ENCODE measurements around the gene TNRC6C. TPM values are rescaled to one million over a fixed set of nuclear protein-coding genes. Genes with fewer than 3 reads are reported as not detected.

TNRC6C gene
- total and polyA plus RNA-seq, 9 of the 15 experiments (the other 6 are each of a cell fraction or from before 2014, with no cell fraction given) = 0.20 to 4.9 (median 2.3) TPM

DNA sequence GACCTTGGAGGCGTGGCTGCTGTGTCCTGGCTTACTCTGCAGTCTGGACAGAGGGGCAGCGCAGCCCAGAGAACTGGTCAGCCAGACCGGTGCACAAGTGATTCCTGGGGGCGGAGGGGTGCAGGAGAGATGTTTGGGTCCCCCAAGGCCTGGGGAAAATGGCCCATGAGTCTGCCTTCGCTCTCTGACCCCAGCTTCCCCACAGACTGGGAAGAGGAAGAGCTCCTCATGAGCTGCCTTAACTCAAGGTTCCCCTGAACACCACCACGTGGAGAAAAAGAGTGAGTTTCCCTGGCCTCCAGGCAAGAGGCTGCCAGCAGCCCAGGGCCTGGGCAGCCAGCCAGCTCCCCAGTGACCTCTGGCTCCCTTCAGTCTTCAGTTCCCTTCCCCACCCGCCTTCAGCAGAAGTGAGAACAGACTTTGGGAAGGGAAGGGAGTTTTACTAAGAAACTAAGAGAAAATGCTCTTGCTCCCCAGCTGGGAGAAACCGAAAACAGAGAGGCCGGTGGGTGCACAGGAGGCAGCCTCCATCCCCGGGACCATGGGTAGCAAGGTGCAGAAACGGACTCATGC lies 185.7 kb downstream of the TNRC6C start (continued):
- TF ChIP-seq, protein P1, sequence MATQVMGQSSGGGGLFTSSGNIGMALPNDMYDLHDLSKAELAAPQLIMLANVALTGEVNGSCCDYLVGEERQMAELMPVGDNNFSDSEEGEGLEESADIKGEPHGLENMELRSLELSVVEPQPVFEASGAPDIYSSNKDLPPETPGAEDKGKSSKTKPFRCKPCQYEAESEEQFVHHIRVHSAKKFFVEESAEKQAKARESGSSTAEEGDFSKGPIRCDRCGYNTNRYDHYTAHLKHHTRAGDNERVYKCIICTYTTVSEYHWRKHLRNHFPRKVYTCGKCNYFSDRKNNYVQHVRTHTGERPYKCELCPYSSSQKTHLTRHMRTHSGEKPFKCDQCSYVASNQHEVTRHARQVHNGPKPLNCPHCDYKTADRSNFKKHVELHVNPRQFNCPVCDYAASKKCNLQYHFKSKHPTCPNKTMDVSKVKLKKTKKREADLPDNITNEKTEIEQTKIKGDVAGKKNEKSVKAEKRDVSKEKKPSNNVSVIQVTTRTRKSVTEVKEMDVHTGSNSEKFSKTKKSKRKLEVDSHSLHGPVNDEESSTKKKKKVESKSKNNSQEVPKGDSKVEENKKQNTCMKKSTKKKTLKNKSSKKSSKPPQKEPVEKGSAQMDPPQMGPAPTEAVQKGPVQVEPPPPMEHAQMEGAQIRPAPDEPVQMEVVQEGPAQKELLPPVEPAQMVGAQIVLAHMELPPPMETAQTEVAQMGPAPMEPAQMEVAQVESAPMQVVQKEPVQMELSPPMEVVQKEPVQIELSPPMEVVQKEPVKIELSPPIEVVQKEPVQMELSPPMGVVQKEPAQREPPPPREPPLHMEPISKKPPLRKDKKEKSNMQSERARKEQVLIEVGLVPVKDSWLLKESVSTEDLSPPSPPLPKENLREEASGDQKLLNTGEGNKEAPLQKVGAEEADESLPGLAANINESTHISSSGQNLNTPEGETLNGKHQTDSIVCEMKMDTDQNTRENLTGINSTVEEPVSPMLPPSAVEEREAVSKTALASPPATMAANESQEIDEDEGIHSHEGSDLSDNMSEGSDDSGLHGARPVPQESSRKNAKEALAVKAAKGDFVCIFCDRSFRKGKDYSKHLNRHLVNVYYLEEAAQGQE (IDR thresholded peaks at IDR 0.05; ENCODE audit: borderline replicate concordance) = 0 out of 2 replicates have a peak, but pooled peaks have one; percentile 7
- TF ChIP-seq, protein P1 (CRISPR knock-in tag; IDR thresholded peaks at IDR 0.05; ENCODE audit: low read depth) = no peak
- TF ChIP-seq, protein P2, sequence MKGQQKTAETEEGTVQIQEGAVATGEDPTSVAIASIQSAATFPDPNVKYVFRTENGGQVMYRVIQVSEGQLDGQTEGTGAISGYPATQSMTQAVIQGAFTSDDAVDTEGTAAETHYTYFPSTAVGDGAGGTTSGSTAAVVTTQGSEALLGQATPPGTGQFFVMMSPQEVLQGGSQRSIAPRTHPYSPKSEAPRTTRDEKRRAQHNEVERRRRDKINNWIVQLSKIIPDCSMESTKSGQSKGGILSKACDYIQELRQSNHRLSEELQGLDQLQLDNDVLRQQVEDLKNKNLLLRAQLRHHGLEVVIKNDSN (CRISPR knock-in tag; IDR thresholded peaks at IDR 0.05) = peak; percentile 52
- TF ChIP-seq DPF2 (IDR thresholded peaks at IDR 0.05) (no peak), MYC (IDR thresholded peaks at IDR 0.05; ENCODE audit: low read depth, low read length) (peak; percentile 88), MYC (CRISPR knock-in tag; IDR thresholded peaks at IDR 0.05; ENCODE audit: borderline replicate concordance, low read depth) (no peak), CTBP1 (IDR thresholded peaks at IDR 0.05; ENCODE audit: borderline replicate concordance) (peak; percentile 41; the same call in 1 of the 2 replicates), CBX2 (IDR thresholded peaks at IDR 0.05; ENCODE audit: insufficient read depth, low read length, poor library complexity, severe bottlenecking) (no peak)
- TF ChIP-seq, protein P3, sequence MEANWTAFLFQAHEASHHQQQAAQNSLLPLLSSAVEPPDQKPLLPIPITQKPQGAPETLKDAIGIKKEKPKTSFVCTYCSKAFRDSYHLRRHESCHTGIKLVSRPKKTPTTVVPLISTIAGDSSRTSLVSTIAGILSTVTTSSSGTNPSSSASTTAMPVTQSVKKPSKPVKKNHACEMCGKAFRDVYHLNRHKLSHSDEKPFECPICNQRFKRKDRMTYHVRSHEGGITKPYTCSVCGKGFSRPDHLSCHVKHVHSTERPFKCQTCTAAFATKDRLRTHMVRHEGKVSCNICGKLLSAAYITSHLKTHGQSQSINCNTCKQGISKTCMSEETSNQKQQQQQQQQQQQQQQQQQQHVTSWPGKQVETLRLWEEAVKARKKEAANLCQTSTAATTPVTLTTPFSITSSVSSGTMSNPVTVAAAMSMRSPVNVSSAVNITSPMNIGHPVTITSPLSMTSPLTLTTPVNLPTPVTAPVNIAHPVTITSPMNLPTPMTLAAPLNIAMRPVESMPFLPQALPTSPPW (CRISPR knock-in tag; IDR thresholded peaks at IDR 0.05) = peak; percentile 34; the same call in 1 of the 2 replicates
- TF ChIP-seq, protein P4, sequence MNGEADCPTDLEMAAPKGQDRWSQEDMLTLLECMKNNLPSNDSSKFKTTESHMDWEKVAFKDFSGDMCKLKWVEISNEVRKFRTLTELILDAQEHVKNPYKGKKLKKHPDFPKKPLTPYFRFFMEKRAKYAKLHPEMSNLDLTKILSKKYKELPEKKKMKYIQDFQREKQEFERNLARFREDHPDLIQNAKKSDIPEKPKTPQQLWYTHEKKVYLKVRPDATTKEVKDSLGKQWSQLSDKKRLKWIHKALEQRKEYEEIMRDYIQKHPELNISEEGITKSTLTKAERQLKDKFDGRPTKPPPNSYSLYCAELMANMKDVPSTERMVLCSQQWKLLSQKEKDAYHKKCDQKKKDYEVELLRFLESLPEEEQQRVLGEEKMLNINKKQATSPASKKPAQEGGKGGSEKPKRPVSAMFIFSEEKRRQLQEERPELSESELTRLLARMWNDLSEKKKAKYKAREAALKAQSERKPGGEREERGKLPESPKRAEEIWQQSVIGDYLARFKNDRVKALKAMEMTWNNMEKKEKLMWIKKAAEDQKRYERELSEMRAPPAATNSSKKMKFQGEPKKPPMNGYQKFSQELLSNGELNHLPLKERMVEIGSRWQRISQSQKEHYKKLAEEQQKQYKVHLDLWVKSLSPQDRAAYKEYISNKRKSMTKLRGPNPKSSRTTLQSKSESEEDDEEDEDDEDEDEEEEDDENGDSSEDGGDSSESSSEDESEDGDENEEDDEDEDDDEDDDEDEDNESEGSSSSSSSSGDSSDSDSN (IDR thresholded peaks at IDR 0.05; ENCODE audit: borderline replicate concordance in 1 of 2, low read depth in 2 of 2, low read length in 2 of 2) = peak in 1 of 2 experiments; percentile 96; a peak in 3 of 4 replicates
- TF ChIP-seq, protein P5, sequence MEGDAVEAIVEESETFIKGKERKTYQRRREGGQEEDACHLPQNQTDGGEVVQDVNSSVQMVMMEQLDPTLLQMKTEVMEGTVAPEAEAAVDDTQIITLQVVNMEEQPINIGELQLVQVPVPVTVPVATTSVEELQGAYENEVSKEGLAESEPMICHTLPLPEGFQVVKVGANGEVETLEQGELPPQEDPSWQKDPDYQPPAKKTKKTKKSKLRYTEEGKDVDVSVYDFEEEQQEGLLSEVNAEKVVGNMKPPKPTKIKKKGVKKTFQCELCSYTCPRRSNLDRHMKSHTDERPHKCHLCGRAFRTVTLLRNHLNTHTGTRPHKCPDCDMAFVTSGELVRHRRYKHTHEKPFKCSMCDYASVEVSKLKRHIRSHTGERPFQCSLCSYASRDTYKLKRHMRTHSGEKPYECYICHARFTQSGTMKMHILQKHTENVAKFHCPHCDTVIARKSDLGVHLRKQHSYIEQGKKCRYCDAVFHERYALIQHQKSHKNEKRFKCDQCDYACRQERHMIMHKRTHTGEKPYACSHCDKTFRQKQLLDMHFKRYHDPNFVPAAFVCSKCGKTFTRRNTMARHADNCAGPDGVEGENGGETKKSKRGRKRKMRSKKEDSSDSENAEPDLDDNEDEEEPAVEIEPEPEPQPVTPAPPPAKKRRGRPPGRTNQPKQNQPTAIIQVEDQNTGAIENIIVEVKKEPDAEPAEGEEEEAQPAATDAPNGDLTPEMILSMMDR (IDR thresholded peaks at IDR 0.05 in 2 of 3, conservative IDR thresholded peaks at IDR 0.05 in 1 of 3; ENCODE audit: insufficient read depth in 2 of 3, low read depth in 1 of 3, low read length in 3 of 3) = peak in 2 of 3 experiments; percentile 8 to 22; a peak in 1 of 6 replicates
